Stimulated activated CD4-positive, alpha-beta T cell treated with anti-CD3 and anti-CD28 coated beads, TNF-alpha, amount 100 ng/mL, for 48 hours (primary cell): ENCODE data around the gene BICDL1.
"Not testable (repeated sequence)": the region's sequence is repeated elsewhere in the genome, so short reads cannot be mapped to it uniquely, and the experiment has no call there.

Source experiments
- DNase-seq, 3 donors: peaks; one replicate each; pipeline ENCODE4 v3.0.0-alpha.2; 2020; ENCODE audit warnings: low read depth in 3 of 3

BICDL1 gene

GRCh38 chr12:120006258-120006975 is 17.4 kb downstream of the BICDL1 start:
- no peak for DNase-seq

- peak in 2 of 3 donors; percentile 60 to 68 for DNase-seq
These were observed 18.2 kb downstream of the BICDL1 start for GRCh38 chr12:120007272-120007671.

- no peak for DNase-seq
These were observed 21.7 kb downstream of the BICDL1 start for GRCh38 chr12:120010661-120011230.

GRCh38 chr12:120012067-120012621 is 23.1 kb downstream of the BICDL1 start:
- peak; percentile 71 to 81 (median 77) for DNase-seq

GRCh38 chr12:120013659-120014380 is 24.8 kb downstream of the BICDL1 start:
- no peak for DNase-seq

- not testable (repeated sequence) for DNase-seq
These were observed 25.3 kb downstream of the BICDL1 start for GRCh38 chr12:120014381-120014735.

- peak; percentile 44 to 66 (median 62) for DNase-seq
These were observed 26.3 kb downstream of the BICDL1 start for GRCh38 chr12:120015313-120015712.

GRCh38 chr12:120016199-120016598 is 27.2 kb downstream of the BICDL1 start:
- not testable (repeated sequence) for DNase-seq

- DNase-seq = no peak
These were observed 30.2 kb downstream of the BICDL1 start for GRCh38 chr12:120019197-120019596.

GRCh38 chr12:120019938-120020337 is 30.9 kb downstream of the BICDL1 start:
- no peak for DNase-seq

- no peak for DNase-seq
These were observed 35.2 kb downstream of the BICDL1 start for GRCh38 chr12:120024193-120024592.

- no peak for DNase-seq
These were observed 36.6 kb downstream of the BICDL1 start for GRCh38 chr12:120025640-120026039.

GRCh38 chr12:120032242-120032641 is 43.2 kb downstream of the BICDL1 start:
- DNase-seq = no peak

- no peak for DNase-seq
These were observed 48.8 kb downstream of the BICDL1 start for GRCh38 chr12:120037851-120038250.

GRCh38 chr12:120039711-120040110 is 50.7 kb downstream of the BICDL1 start:
- no peak for DNase-seq

- peak in 1 of 3 donors; percentile 5 for DNase-seq
These were observed 52.6 kb downstream of the BICDL1 start for GRCh38 chr12:120041386-120042231.

- DNase-seq = not testable (repeated sequence)
These were observed 56.3 kb downstream of the BICDL1 start for GRCh38 chr12:120045367-120045766.

- DNase-seq = no peak
These were observed 58.0 kb downstream of the BICDL1 start for GRCh38 chr12:120047072-120047471.

GRCh38 chr12:120048263-120048662 is 59.2 kb downstream of the BICDL1 start:
- DNase-seq = no peak

- DNase-seq = no peak
These were observed 60.4 kb downstream of the BICDL1 start for GRCh38 chr12:120049426-120049825.

GRCh38 chr12:120051535-120051934 is 62.5 kb downstream of the BICDL1 start:
- DNase-seq = no peak

- no peak for DNase-seq
These were observed 65.3 kb downstream of the BICDL1 start for GRCh38 chr12:120054293-120054692.
